ENCODE measurements around the gene ANO10.
"Not testable (repeated sequence)": the region's sequence is repeated elsewhere in the genome, so short reads cannot be mapped to it uniquely, and the experiment has no call there.

ANO10 gene

GRCh38 chr3:43515208-43515917 is 106.4 kb downstream of the ANO10 start:
- DNase-seq: no peak

- no peak for DNase-seq
These were observed 108.9 kb downstream of the ANO10 start for GRCh38 chr3:43512754-43513404.

- no peak for DNase-seq
These were observed 115.2 kb downstream of the ANO10 start for GRCh38 chr3:43506644-43507043.

- no peak for DNase-seq
These were observed 116.5 kb downstream of the ANO10 start for GRCh38 chr3:43505351-43505750.

GRCh38 chr3:43503067-43503728 is 118.6 kb downstream of the ANO10 start:
- no peak for DNase-seq

- no peak for DNase-seq
These were observed 122.6 kb downstream of the ANO10 start for GRCh38 chr3:43499256-43499655.

- no peak for DNase-seq
These were observed 123.9 kb downstream of the ANO10 start for GRCh38 chr3:43497905-43498365.

- no peak for DNase-seq
These were observed 124.4 kb downstream of the ANO10 start for GRCh38 chr3:43497422-43497821.

- no peak for DNase-seq
These were observed 125.0 kb downstream of the ANO10 start for GRCh38 chr3:43496740-43497375.

GRCh38 chr3:43492932-43493331 is 128.9 kb downstream of the ANO10 start:
- not testable (repeated sequence) for DNase-seq

- DNase-seq: not testable (repeated sequence)
These were observed 130.0 kb downstream of the ANO10 start for GRCh38 chr3:43491807-43492206.

GRCh38 chr3:43490640-43491185 is 131.1 kb downstream of the ANO10 start:
- no peak for DNase-seq

- no peak for DNase-seq
These were observed 131.9 kb downstream of the ANO10 start for GRCh38 chr3:43489930-43490329.

GRCh38 chr3:43485931-43486330 is 135.9 kb downstream of the ANO10 start:
- no peak for DNase-seq

- DNase-seq: no peak
These were observed 136.8 kb downstream of the ANO10 start for GRCh38 chr3:43484926-43485488.

GRCh38 chr3:43481375-43481774 is 140.4 kb downstream of the ANO10 start:
- DNase-seq: no peak

- DNase-seq: not testable (repeated sequence)
These were observed 143.0 kb downstream of the ANO10 start for GRCh38 chr3:43478839-43479238.

- no peak for DNase-seq
These were observed 143.6 kb downstream of the ANO10 start for GRCh38 chr3:43478118-43478785.

GRCh38 chr3:43477600-43477999 is 144.2 kb downstream of the ANO10 start:
- DNase-seq: no peak

GRCh38 chr3:43473737-43474136 is 148.1 kb downstream of the ANO10 start:
- no peak for DNase-seq

- DNase-seq: no peak
These were observed 148.6 kb downstream of the ANO10 start for GRCh38 chr3:43473244-43473643.

- DNase-seq: no peak
These were observed 153.7 kb downstream of the ANO10 start for GRCh38 chr3:43468133-43468532.

Measured in NCI-H1436 (cell line).